Lower leg skin (tissue), 4 donors: Measurements from ENCODE around the gene P3H2. TPM values are rescaled to one million over a fixed set of nuclear protein-coding genes. Genes with fewer than 3 reads are reported as not detected.
"Not testable (repeated sequence)": the region's sequence is repeated elsewhere in the genome, so short reads cannot be mapped to it uniquely, and the experiment has no call there.

Experiments used
- DNase-seq, 2 donors: peaks; one replicate each; pipeline ENCODE4 v3.0.0-alpha.2; 2019; ENCODE audit warnings: low spot score in 2 of 2
- H3K4me3 ChIP-seq: fragments of 200-600 bp; sonication (generic); 2 replicates; pipeline ENCODE4 v1.5.1; 2017; ENCODE audit warnings: mild to moderate bottlenecking, low read depth; ENCODE audit not compliant: poor library complexity, severe bottlenecking
- CTCF ChIP-seq, 3 donors: fragments of 450-650 bp; IDR thresholded peaks; one replicate each; pipeline ENCODE4 v1.5.1; 2016; ENCODE audit warnings: antibody characterized with exemption in 3 of 3, mild to moderate bottlenecking in 3 of 3, moderate library complexity in 2 of 3
- POLR2A ChIP-seq, 2 donors: fragments of 450-650 bp; IDR thresholded peaks; one replicate each; pipeline ENCODE4 v1.6.1; 2016 to 2017; ENCODE audit warnings: antibody characterized with exemption in 2 of 2, mild to moderate bottlenecking in 1 of 2, moderate library complexity in 1 of 2
- WGBS, 2 donors: methylation state at CpG; one replicate each; pipeline ENCODE4 v1.1.5; 2018; 5-methylcytosine and 5-hydroxymethylcytosine counted together
- intact Hi-C: fragments of 100-400 bp; cut with DNase I; formaldehyde crosslinking; loops from one replicate; pipeline ENCODE4 v1.15.0; 2023; ENCODE audit warnings: low total_unique reads
- total RNA-seq, 4 donors: library from RNA; depleted of rRNA; stranded (reverse); fragments of >200 nt; gene quantifications; one replicate each; pipeline ENCODE4 v1.1.0, GENCODE V29; 2016

P3H2 gene
- total RNA-seq, 4 donors from 2014 or later: 20.0 to 41.9 (median 35.6) TPM

DNA sequence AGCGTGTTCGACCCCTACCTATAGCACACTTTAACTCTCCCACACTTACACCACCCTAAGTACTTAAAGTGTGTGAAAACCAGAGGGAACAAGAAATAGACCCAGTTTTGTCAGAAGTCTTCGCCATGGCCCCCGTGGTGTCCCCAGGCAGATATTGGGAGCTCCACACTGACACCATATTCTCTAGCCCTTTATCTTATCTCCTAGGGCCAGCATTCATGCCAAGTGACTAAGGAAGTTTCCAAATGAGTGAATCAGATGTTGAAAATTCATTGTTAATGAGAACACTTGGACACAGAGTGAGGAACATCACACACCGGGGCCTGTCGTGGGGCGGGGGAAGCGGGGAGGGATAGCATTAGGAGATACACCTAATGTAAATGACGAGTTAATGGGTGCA, 31.8 kb downstream of the P3H2 start:
- no peak overlapping the region for H3K4me3 ChIP-seq
- intact Hi-C loops: no loop called here
- no peak for TF ChIP-seq CTCF (IDR thresholded peaks at IDR 0.05)
- TF ChIP-seq POLR2A (IDR thresholded peaks at IDR 0.05): no peak
- no peak for DNase-seq
- 83% methylated on average over 9 of the region's 9 CpGs for WGBS, 2 donors

DNA sequence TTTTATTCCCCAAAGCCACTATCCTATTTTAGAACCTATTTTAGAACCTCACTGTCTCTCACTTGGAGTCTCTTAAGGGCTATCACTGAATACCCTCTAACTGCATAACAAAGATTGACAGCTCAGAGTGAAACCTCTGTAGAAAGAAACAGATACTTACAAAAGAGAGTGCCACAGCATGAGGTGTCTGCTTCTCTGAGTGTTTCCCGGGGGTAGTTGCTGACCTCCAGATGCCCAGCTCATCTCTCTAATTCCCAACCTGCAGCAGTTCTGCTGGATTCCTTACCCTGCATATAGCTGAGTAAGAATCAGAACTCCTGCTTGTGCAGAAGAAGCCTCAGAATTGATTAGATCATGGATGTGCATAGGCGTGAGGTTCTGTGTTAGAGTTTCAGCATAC, 34.5 kb downstream of the P3H2 start:
- intact Hi-C loops: no loop called here
- WGBS, 2 donors: 89 to 93% methylated on average over 2 of the region's 2 CpGs
- no peak overlapping the region for H3K4me3 ChIP-seq
- TF ChIP-seq POLR2A (IDR thresholded peaks at IDR 0.05): no peak
- TF ChIP-seq CTCF (IDR thresholded peaks at IDR 0.05): no peak
- DNase-seq: no peak

- TF ChIP-seq POLR2A (IDR thresholded peaks at IDR 0.05) (no peak), CTCF (IDR thresholded peaks at IDR 0.05) (no peak)
- intact Hi-C loops: no loop called here
- H3K4me3 ChIP-seq: no peak overlapping the region
- WGBS, 2 donors: 76 to 80% methylated on average over 3 of the region's 3 CpGs
- DNase-seq: no peak
These were observed 35.7 kb downstream of the P3H2 start for GRCh38 chr3:190084983-190085382.

DNA sequence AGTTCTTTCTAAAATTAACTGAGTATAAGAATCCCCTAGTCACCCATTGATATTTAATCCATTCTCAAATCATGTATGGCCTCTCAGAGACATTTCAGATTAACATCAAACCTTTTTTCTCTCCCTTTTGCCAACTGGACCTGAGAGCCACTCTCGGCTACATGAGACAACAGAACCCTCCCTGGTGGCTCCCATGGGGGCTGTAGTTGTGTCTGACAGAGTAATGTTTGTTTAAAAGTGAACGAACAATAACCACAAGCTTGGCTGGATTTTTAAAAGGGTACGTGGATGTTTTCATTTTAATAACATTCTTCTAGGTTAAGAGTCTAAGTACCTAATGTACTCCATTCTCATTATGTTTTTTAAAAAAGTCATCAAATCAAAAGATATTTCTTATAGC, 37.1 kb downstream of the P3H2 start:
- 64 to 76% methylated on average over 3 of the region's 3 CpGs for WGBS, 2 donors

DNA sequence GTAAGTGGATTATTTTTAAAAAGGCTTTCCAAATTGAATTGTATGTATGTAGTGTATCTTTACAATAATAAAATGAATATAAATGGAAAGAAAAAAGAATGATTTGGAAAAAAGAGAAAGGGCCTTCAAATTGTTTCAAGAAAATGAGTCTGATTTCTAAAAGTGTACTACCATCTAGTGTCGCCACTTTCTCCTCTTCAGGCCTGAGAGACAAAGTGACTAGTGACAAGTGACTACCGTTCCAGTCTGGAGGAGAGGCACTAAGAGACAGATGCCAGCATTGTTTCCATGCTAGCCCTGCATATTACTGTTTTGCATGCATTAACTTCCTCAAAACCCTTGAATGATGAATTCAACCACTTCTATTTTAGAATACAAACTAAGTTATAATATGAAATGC, 39.3 kb downstream of the P3H2 start:
- TF ChIP-seq POLR2A (IDR thresholded peaks at IDR 0.05): no peak
- TF ChIP-seq CTCF (IDR thresholded peaks at IDR 0.05): no peak
- H3K4me3 ChIP-seq: no peak overlapping the region
- 75 to 82% methylated on average over 2 of the region's 2 CpGs for WGBS, 2 donors
- no peak for DNase-seq
- intact Hi-C loops: no loop called here

More for the DNA sequence above, 37.1 kb downstream of the P3H2 start:
- no peak overlapping the region for H3K4me3 ChIP-seq
- DNase-seq: no peak
- TF ChIP-seq CTCF (IDR thresholded peaks at IDR 0.05): no peak
- no peak for TF ChIP-seq POLR2A (IDR thresholded peaks at IDR 0.05)
- intact Hi-C loops: no loop called here

- intact Hi-C loops: not testable (repeated sequence)
- 98 to 100% methylated on average over 2 of the region's 2 CpGs for WGBS, 2 donors
These were observed 41.5 kb downstream of the P3H2 start for GRCh38 chr3:190079173-190079572.

More at GRCh38 chr3:190079173-190079572, 41.5 kb downstream of the P3H2 start:
- DNase-seq, H3K4me3 ChIP-seq: not testable (repeated sequence)
